A549 (cell line): ENCODE results near the gene BCAS1.

Source experiments
- CTCF ChIP-seq: fragments of >200 bp; sonication (Bioruptor Twin); formaldehyde crosslinking; IDR thresholded peaks from 3 replicates; pipeline ENCODE4 v1.5.1; 2016
- MAX ChIP-seq: IDR thresholded peaks from 2 replicates; pipeline ENCODE4 v1.6.1; 2012
- MAZ ChIP-seq: fragments of 150-350 bp; IDR thresholded peaks from 2 replicates; pipeline ENCODE4 v1.6.1; 2014; ENCODE audit warnings: antibody characterized with exemption, low read depth, low read length, borderline replicate concordance
- POLR2A ChIP-seq: IDR thresholded peaks from 2 replicates; pipeline ENCODE4 v1.6.1; 2012; ENCODE audit warnings: mild to moderate bottlenecking, low read length
- REST ChIP-seq: fragments of 200-600 bp; sonication (generic); IDR thresholded peaks from 2 replicates; pipeline ENCODE4 v1.6.1; 2016; ENCODE audit warnings: antibody characterized with exemption, mild to moderate bottlenecking, moderate library complexity
- RFX5 ChIP-seq: fragments of 450-650 bp; IDR thresholded peaks from 2 replicates; pipeline ENCODE4 v1.7.1; 2014; ENCODE audit warnings: antibody characterized with exemption, mild to moderate bottlenecking, moderate library complexity

- no peak for TF ChIP-seq REST
- no peak for TF ChIP-seq RFX5
- TF ChIP-seq CTCF: no peak
- no peak for TF ChIP-seq MAX
- TF ChIP-seq MAZ: no peak
- TF ChIP-seq POLR2A: no peak
Measured at GRCh38 chr20:53972179-53972578, 98.2 kb downstream of the BCAS1 start.
